ENCODE data around the gene SHOX.
"Not testable (repeated sequence)": the region's sequence is repeated elsewhere in the genome, so short reads cannot be mapped to it uniquely, and the experiment has no call there.

The SHOX gene

DNA sequence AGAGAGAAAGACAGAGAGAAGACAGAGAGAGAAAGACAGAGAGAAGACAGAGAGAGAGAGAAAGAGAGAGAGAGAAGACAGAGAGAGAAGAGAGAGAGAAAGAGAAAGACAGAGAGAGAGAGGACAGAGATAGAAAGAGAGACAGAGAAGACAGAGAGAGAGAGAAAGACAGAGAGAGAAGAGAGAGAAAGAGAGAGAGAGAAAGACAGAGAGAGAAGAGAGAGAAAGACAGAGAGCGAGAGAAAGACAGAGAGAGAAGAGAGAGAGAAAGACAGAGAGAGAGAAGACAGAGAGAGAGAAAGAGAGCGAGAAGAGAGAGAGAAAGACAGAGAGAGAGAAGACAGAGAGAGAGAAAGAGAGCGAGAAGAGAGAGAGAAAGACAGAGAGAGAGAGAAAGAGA lies 7.8 kb upstream of the SHOX start:
- not testable (repeated sequence) for DNase-seq

DNA sequence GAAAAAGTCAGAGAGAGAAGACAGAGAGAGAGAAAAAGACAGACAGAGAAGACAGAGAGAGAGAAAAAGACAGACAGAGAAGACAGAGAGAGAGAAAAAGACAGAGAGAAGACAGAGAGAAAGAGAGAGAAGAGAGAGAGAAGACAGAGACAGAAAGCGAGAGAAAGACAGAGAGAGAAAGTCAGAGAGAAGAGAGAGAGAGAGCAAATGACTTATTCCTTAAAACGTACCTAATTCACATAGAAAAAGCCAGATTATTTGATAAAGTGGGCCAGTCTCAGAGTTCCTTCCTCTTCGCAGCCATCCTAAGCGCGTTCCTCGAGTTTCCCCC lies 7.4 kb upstream of the SHOX start:
- DNase-seq = no peak

DNA sequence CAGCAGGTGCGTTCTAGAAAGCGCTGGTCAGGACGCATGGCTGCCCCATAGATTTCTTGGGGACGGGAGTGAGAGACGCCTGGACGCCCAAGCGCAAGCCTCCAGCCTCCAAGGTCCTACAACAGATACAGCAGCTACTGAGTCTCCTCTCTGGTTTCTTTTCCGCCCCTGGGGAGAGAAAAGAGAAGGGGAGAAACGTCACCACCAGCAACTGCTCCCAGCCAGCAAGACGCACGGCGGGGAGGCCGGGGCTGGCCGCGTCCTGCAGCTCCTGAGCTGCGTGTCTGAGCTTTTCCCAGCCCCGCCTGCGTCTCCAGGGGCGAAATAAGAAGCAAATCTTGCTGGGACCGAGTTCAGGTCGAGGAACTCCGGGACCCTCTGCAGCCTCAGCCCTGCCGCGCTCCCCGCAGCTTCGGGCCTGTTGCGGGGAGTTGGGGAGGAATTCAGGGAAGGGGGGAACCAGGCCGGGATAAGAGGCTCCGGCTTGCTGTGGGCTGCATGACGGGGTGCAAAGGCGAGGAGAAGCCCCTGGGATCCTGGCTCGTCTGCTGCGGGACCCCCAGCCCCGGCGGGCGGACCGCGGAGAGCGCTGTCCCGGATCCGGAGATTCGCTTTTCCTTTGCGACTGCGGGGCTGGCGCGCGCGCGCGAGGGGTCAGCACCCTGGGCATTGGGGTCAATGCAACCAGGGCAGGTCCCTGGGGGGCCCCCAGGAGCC lies 6.8 kb upstream of the SHOX start:
- no peak for DNase-seq

DNA sequence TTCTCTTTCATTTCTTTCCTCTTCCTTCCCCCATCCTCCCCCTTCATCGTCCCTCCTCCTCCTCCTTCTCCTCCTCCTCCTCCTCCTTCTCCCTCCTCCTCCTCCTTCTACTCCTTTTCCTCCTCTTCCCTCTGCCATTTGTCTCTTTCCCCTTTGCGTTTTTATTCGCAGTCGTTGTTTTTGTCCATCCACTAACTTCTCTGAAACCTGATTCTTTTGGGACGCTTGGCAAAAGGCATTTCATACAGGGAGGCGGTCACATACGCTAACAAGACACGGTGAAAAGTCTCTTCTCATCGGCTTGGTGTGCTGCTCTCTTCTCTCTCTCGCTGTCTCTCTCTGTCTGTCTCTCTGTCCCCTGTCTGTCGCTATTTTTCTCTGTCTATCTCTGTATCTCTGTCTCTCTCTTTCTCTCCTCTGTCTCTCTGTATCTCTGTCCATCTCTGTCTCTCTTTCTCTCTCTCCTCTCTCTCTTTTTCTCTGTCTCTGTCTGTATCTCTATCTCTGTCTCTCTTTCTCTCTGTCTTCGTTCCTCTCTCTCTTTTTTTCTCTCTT lies 5.4 kb upstream of the SHOX start:
- no peak for DNase-seq

DNA sequence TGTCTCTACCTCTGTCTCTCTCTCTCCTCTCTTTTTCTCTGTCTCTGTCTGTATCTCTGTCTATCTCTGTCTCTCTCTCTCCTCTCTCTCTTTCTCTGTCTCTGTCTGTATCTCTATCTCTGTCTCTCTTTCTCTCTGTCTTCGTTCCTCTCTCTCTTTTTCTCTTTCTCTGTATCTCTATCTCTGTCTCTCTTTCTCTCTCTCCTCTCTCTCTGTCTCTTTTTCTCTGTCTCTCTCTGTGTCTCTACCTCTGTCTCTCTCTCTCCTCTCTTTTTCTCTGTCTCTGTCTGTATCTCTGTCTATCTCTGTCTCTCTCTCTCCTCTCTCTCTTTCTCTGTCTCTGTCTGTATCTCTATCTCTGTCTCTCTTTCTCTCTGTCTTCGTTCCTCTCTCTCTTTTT lies 4.5 kb upstream of the SHOX start:
- not testable (repeated sequence) for DNase-seq

DNA sequence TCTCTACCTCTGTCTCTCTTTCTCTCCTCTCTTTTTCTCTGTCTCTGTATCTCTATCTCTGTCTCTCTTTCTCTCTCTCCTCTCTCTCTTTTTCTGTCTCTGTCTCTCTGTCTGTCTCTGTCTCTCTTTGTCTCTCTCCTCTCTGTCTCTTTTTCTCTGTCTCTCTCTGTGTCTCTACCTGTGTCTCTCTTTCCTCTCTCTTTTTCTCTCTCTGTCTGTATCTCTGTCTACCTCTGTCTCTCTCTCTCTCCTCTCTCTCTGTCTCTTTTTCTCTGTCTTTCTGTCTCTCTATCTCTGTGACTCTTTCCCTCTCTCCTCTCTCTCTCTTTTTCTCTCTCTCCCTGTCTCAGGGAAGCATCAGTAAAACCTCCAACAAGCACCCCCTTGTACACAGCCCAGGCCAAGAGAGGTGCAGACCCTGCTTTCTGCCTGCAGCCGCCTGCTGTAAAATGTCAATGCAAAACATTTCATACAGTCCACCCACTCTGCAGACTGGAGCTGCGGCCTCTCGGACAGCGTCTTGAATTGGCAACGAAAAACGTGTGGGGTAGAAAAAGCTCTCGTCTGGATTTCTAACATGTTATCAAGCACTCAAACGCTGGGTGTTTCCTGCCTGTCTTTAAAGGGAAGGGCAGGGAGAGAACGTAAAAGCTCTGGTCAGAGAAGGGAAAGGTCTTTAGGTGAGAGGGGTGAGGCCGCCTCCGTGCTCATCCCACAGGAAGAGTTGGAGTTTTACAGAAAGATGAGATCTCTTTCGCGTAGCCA lies 3.7 kb upstream of the SHOX start:
- no peak for DNase-seq

DNA sequence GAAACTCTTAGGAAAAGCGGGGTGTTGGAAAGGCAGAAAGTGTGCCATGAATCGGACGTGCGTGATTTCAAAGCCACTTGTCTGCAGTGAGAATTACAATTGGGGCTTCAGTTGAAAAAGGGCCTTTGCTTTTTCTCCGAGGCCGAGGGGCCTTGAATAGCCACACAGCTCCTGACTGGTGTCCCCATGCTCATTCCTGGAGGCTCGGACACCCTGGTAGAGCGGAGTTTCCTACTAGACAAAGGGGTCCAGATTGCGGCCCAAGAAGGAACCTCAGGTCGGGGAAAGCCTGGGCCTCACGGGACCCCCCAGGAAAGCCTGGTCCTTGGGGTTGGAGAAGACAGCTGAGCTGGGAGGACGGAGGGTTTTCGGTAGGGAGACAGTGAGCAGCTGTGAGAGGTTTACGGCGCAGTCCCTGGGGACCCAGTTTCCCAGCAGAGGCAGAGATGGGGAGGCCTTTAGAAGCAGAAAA lies 3.0 kb upstream of the SHOX start:
- DNase-seq = no peak

DNA sequence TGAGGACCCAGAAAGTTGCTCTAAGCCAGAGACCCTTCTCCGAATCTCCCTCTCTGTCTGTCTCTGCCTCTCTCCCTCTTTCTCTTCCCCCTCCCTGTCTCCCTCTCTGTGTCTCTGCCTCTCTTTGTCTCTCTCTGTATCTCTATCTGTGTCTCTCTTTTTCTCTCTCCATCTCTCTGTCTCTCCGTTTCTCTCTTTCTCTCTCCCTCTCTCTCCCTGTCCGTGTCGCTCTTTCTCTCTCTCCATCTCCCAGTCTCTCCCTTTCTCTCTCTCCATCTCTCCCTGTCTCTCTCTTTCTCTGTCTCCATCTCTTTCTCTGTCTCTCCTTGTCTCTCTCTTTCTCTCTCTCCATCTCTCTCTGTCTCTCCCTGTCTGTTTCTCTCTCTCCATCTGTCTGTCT lies 2.6 kb upstream of the SHOX start:
- no peak for DNase-seq

DNA sequence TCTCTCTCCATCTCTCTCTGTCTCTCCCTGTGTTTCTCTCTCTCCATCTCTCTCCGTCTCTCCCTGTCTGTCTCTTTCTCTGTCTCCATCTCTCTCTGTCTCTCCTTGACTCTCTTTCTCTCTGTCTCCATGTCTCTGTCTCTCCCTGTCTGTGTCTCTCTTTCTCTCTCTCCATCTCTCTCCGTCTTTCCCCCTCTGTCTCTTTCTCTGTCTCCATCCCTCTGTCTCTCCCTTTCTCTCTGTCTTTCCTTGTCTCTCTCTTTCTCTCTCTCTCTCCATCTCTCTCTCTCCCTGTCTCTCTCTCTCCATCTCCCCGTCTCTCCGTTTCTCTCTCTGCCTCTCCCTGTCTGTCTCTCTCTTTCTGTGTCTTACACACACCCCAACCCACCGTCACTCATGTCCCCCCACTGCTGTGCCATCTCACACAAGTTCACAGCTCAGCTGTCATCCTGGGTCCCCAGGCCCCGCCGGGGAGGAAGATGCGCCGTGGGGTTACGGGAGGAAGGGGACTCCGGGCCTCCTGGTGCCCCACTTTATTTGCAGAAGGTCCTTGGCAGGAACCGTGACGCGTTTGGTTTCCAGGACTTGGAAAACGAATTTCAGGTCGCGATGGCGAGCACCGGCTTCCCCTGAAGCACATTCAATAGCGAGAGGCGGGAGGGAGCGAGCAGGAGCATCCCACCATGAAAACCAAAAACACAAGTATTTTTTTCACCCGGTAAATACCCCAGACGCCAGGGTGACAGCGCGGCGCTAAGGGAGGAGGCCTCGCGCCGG lies 1.2 kb upstream of the SHOX start:
- no peak for DNase-seq

DNA sequence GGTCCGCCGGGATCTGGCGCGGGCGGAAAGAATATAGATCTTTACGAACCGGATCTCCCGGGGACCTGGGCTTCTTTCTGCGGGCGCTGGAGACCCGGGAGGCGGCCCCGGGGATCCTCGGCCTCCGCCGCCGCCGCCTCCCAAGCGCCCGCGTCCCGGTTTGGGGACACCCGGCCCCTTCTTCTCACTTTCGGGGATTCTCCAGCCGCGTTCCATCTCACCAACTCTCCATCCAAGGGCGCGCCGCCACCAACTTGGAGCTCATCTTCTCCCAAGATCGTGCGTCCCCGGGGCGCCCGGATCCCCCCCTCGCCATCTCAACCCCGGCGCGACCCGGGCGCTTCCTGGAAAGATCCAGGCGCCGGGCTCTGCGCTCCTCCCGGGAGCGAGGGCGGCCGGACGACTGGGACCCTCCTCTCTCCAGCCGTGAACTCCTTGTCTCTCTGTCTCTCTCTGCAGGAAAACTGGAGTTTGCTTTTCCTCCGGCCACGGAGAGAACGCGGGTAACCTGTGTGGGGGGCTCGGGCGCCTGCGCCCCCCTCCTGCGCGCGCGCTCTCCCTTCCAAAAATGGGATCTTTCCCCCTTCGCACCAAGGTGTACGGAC lies 482 bp upstream of the SHOX start:
- DNase-seq = no peak

DNA sequence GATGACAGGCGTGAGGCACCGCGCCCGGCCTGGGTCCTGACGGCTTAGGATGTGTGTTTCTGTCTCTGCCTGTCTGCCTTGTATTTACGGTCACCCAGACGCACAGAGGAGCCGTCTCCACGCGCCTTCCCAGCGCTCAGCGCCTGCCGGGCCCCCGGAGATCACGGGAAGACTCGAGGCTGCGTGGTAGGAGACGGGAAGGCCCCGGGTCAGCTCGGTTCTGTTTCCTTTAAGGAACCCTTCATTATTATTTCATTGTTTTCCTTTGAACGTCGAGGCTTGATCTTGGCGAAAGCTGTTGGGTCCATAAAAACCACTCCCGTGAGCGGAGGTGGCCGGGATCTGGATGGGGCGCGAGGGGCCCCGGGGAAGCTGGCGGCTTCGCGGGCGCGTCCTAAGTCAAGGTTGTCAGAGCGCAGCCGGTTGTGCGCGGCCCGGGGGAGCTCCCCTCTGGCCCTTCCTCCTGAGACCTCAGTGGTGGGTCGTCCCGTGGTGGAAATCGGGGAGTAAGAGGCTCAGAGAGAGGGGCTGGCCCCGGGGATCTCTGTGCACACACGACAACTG lies 1.3 kb downstream of the SHOX start:
- DNase-seq = no peak

DNA sequence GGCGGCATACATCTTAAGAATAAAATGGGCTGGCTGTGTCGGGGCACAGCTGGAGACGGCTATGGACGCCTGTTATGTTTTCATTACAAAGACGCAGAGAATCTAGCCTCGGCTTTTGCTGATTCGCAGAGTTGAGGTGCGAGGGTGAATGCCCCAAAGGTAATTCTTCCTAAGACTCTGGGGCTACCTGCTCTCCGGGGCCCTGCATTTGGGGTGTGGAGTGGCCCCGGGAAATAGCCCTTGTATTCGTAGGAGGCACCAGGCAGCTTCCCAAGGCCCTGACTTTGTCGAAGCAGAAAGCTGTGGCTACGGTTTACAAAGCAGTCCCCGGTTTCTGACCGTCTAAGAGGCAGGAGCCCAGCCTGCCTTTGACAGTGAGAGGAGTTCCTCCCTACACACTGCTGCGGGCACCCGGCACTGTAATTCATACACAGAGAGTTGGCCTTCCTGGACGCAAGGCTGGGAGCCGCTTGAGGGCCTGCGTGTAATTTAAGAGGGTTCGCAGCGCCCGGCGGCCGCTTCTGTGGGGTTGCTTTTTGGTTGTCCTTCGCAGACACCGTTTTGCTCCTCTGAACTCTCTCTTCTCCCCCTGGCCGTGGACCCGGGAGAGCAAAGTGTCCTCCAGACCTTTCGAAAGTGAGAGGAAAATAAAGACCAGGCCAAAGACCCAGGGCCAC lies 1.9 kb downstream of the SHOX start:
- no peak for DNase-seq

DNA sequence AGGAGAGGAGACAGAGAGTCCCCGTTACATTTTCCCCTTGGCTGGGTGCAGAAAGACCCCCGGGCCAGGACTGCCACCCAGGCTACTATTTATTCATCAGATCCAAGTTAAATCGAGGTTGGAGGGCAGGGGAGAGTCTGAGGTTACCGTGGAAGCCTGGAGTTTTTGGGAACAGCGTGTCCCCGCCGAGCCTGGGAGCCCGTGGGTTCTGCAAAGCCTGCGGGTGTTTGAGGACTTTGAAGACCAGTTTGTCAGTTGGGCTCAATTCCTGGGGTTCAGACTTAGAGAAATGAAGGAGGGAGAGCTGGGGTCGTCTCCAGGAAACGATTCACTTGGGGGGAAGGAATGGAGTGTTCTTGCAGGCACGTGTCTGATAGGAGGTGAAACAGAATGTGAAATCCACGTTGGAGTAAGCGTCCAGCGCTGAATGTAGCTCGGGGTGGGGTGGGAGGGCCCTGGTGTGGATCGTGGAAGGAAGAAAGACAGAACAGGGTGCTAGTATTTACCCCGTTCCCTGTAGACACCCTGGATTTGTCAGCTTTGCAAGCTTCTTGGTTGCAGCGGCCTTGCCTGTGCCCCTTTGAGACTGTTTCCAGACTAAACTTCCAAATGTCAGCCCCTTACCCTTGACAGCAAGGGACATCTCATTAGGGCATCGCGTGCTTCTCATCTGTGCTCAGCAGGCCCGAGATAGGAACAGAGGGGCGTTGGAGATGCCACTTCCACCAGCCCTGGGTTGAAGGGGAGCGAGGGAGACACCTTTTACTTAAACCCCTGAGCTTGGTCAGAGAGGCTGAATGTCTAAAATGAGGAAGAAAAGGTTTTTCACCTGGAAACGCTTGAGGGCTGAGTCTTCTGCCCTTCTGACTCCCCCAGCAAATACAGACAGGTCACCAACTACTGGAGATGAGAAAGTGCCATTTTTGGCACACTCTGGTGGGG lies 2.7 kb downstream of the SHOX start:
- DNase-seq = no peak

DNA sequence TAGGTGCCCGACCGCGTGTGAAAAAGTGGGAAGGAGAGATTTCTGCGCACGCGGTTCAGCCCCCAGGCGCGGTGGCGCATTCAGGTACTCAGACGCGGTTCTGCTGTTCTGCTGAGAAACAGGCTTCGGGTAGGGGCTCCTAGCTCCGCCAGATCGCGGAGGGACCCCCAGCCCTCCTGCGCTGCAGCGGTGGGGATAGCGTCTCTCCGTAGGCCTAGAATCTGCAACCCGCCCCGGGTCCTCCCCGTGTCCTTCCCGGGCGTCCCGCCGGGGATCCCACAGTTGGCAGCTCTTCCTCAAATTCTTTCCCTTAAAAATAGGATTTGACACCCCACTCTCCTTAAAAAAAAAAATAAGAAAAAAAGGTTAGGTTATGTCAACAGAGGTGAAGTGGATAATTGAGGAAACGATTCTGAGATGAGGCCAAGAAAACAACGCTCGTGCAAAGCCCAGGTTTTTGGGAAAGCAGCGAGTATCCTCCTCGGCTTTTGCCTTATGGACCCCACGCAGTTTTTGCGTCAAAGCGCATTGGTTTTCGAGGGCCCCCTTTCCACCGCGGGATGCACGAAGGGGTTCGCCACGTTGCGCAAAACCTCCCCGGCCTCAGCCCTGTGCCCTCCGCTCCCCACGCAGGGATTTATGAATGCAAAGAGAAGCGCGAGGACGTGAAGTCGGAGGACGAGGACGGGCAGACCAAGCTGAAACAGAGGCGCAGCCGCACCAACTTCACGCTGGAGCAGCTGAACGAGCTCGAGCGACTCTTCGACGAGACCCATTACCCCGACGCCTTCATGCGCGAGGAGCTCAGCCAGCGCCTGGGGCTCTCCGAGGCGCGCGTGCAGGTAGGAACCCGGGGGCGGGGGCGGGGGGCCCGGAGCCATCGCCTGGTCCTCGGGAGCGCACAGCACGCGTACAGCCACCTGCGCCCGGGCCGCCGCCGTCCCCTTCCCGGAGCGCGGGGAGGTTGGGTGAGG lies 3.7 kb downstream of the SHOX start:
- DNase-seq = no peak

DNA sequence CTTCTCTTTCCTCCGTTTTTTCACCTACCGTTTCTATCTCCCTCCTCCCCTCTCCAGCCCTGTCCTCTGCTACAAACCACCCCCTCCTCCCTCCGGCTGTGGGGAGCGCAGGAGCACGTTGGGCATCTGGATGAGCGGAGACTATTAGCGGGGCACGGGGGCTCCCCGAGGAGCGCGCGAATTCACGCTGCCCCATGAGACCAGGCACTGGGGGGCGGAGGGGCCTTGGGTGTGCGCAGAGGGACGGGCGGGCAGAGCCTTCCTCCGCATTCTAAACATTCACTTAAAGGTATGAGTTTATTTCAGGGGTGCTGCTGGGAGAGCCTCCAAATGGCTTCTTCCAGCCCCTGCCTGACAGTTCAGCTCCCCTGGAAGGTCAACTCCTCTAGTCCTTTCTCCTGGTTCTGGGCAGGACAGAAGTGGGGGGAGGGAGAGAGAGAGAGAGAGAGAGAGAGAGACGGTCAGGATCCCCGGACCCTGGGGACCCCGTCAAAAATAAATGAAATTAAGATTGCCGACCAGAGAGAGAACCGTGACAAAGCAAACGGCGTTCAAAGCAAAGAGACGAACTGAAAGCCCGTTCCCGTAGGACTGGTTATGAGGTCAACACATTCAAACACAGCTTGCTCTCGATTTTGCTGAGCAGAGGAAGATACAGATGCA lies 5.0 kb downstream of the SHOX start:
- DNase-seq = no peak

DNA sequence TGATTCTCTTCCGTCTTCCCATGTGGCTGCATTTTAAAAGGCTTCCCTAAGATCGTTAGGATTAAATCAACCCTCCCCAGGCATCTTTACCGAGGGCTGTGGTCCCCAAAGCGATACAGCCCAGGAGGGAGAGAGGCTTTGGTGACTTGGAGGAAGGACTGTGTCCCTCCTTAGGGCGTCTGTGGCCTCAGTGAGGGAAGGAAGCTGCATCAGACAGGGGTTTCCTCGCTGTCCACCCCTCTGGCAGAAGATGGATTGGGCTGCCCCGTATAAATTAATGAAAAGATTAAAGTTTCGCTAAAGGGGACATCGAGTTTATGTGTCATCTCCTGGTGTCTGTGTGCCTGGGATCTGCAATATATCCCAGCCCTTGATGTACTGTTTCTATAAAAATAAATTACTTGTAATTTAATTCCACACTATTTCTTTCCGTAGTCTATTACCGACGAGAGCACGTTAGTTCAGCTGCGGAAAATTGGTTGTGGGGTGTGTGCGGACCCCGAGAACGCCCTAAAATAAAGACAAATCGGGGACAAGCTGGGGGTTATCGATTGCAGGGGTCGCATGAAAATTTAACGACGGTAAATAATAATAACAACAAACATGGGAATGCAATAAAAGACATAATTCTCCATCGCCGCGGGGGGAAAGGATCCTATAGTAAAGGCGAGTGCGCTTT lies 6.5 kb downstream of the SHOX start:
- DNase-seq = no peak

DNA sequence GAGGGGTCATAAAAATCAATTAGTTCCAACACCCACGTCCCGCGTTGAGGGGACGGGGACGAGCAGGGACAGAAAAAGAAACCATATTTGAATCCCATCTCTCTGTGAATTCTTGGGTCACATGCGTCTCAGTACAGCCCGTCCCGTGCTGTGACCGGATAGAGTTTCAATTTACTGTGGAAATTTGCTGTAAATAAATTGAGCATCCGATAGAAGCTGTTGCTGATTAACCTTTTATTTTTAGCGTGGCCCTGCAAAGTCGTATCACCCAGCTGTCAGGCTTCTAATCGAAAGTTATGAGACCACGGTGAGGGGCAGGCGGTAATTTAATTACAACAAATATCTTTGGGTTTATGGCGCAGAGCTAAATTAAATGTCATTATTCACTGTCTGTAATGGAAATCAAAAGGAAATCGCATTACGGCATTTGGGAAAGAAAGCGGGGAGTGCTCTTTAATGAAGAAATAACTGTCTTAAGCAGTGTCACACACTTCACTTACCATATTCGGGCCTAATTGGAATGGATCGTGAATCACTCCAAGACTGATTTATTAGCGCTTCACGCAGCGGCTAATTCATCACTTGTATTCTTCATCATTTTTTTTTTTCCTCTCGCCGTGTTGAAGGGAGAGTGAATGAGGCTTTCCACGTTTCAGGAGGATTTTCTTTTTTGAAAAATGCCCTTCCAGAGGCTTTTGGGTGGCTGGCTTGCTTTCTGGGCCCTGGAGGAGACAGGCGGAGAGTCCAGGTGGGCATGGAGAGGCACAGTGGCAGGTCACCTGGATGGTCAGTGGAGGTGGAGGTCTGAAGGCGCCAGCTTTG lies 7.3 kb downstream of the SHOX start:
- no peak for DNase-seq
